HG03045 (cell line): ENCODE measurements around the gene AGPAT4.

Source experiments
- ATAC-seq: cut with Tn5 transposase; IDR thresholded peaks from one replicate; pipeline ENCODE4 v1.9.1; 2021; ENCODE audit warnings: mild to moderate bottlenecking, moderate library complexity; ENCODE audit not compliant: unreplicated experiment

Gene AGPAT4

DNA sequence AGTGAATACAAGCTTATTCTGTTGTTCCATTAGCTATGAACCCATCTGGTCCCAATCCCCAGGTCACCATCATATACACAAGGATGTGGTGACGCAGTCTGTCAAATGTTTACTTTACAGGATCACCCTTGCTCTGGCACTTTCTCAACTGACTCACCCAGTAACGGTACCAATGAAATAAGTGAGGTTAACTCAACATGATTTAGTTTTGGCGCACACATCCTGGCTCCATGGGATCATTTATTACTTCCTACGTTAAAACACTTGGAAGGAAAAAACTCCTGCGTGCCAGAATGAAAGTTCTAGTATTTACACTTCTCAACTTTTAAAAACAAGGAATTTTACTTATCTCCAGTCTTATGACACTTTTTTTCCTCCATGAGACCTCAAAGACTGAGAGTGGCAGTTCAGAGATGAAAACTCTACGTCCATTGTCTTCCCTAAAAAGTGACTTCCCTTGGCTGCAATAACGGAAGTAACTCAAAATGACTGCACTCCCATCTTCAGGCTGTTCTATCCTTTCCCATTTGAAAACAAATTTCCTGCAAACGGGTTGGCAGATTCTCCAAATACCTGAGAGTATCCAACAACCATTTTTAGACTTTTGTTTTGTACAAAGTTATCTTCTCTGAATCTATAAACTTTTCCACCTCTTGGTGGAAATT lies 15.9 kb downstream of the AGPAT4 start:
- no peak for ATAC-seq

GRCh38 chr6:161256407-161256806 lies 17.5 kb downstream of the AGPAT4 start:
- ATAC-seq = no peak

- no peak for ATAC-seq
These were observed 18.3 kb downstream of the AGPAT4 start for GRCh38 chr6:161255518-161255917.

GRCh38 chr6:161254464-161255253 lies 19.2 kb downstream of the AGPAT4 start:
- ATAC-seq = no peak

- no peak for ATAC-seq
These were observed 19.8 kb downstream of the AGPAT4 start for GRCh38 chr6:161254126-161254463.

GRCh38 chr6:161251345-161251744 lies 22.5 kb downstream of the AGPAT4 start:
- ATAC-seq = no peak

GRCh38 chr6:161249327-161249726 lies 24.5 kb downstream of the AGPAT4 start:
- ATAC-seq = no peak

- no peak for ATAC-seq
These were observed 27.1 kb downstream of the AGPAT4 start for GRCh38 chr6:161246725-161247124.

DNA sequence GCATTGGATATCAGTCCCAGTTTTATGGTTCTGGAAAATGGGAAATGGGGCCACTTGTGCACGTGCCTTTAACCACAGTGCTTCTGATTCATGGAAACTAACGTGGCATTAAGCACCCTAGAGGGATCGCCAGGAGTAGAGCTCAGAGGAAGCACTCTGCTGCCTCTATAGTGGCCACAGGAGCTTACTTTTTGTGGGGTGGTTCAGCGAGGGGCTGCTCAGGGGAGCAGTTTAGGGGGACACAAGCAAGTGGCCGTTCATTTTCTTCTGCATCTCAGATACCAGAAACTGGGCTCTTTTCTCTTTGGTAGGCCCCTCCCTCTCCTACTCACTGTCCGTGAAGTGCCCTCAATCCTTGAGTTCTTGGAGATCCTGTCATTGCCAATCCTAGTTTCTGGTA lies 28.5 kb downstream of the AGPAT4 start:
- no peak for ATAC-seq

DNA sequence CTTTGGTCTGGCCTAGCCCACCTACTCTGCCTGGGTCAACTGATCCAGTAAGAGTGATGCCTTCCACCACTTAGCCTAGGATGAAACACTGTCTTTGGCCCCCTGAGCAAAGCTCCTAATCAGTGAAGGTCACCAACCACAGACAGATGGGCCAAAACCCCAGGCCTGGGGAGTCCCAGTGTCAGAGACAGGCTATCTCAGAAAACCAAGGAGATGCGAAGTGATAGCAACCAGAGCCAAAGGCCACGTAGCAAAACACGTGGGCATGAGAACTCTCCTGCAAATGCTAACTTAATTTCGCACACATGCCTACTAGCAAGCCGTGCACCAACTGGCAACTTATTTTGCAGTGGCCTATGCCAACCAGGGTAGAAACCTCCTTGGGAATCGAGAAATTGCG lies 29.1 kb downstream of the AGPAT4 start:
- no peak for ATAC-seq

DNA sequence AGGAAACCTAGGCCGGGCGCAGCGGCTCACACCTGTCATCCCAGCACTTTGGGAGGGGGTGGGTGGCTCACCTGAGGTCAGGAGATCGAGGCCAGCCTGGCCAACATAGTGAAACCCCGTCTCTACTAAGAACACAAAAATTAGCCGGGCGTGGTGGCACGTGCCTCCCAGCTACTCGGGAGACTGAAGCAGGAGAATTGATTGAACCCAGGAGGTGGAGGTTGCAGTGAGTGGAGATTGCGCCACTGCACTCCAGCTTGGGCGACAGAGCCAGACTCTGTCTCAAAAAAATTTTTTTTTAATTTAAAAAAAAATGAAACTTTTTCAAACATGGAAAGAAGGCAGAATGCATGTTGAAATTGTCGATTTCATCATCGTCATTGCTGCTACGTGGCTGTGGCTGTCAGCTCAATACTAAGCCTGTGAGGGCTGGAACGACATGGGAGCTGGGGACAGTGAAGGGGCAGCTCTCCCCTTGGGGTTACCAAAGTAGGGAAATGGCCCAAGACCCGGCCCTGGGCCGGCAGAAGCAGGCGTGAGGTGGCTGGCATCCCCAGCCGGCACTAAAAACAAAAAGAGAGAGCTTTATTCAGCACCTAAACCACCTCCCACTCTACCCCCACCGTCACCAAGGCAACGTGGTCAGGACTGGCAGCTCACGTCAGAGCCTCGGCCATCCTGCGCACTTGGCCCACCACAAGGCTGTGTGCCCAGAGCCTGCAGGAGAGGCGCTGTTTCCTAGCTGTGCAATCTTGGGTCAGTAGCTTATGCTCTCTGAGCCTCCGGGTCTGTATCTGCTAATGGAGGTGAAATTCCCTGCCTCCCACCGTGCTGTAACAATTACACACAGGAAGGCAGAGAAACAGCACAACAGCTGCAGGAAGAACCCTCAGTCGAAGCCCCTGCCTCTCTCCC lies 30.8 kb downstream of the AGPAT4 start:
- no peak for ATAC-seq

DNA sequence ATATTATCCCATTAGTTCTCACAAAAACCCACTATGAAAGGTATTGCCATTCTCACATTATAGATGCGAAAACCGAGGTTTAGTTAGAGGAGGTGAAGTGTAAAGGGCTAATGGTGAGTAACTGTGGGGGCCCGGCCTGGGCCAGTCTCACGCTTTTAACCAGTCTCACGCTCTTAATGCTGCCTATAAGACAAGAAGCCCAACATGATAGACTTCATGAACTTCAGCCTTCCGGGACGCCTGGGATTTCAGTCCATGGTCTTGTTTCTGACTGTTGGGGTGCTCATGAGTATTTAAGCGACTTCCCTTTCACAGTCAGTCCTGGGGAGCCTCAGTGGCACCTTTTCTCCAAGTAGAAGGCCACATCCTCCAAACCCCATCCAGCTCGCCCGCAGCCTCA lies 31.7 kb downstream of the AGPAT4 start:
- no peak for ATAC-seq

DNA sequence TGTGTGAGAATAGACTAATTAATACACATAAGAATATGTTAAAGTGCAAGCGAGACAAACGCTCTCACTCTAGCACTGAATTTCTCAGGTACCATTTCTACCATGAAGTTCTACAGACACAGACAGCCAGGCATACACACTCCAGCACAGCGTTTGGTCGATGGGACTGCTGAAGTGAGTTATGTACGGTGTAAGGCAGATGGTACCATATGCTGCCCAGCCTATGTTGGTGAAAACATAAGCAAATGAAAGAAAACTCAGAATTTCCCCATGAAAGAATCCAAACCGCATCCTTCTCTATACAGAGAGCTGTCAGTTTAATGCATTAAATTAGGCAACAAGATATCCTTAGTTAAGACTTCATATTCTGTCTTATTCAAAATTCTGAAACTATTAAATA lies 34.9 kb downstream of the AGPAT4 start:
- ATAC-seq = no peak

DNA sequence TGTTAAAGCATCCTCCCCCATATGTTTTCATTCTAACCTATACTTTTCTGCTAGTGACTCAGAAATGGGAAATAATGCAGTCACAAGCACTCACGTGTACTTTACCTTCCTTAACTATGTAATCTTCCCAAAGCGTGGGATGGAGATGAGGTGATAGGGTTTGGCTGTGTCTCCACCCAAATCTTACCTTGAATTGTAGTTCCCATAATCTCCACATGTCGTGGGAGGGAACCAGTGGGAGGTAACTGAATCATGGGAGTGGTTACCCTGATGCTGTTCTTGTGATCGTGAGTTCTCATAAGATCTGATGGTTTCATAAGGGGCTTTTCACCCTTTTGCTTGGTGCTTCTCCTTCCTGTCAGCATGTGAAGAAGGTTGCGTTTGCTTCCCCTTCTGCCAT lies 35.4 kb downstream of the AGPAT4 start:
- no peak for ATAC-seq

- ATAC-seq = no peak
These were observed 35.8 kb downstream of the AGPAT4 start for GRCh38 chr6:161238081-161238480.

- ATAC-seq = no peak
These were observed 36.7 kb downstream of the AGPAT4 start for GRCh38 chr6:161237176-161237575.

- ATAC-seq = peak; percentile 66
These were observed 37.9 kb downstream of the AGPAT4 start for GRCh38 chr6:161235776-161236633.

DNA sequence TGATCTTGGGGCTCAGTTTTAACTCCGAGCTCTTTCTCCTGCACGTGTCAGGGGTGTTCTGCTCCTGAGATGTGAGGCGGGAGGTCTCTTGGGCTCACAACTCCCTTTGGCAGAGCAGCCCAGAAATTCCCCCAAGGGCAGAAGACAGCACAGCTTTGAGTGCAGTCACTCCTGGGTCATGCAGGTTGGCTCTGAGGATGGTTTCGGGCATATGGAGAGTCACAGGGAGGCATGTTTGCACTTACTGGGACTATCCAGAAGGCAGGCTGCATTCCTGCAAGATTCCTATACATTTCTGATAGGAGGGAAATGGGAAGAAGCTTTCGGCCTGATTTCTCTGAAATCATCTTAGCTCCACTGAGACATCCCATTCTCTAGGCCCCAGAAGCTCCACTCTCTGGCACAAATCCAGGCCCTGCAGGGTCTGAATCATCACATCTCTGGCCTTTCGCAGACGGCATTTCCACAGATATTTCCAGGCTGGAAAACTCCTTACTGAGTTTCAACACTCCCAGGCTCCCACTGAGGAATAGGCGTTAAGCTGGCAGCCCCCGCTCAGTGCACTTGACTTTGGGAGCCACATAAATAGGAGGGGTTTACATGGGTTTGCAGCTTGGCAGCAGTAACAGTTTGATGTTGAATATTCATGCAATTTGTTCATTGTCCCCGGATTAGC lies 39.7 kb downstream of the AGPAT4 start:
- ATAC-seq = no peak

GRCh38 chr6:161232467-161232866 lies 41.4 kb downstream of the AGPAT4 start:
- ATAC-seq = no peak

DNA sequence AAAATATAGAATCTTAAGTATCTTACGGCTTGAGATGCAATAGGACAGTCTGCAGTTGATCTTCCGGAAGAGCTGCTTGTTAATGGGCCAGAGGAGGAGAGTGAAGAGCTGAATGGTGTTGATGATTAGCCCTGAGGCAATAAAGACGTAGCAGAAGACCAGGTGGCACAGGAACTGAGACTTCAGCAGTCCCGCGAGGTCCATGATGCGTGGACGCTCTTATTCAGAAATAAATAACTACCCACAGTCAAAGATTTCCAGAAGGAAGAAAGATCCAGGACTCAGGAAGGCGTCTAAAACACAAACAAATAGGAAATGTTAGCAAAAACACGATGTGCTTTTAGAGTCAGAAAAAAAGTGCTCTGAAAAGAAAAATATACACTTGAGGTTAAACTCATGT lies 41.9 kb downstream of the AGPAT4 start:
- ATAC-seq = no peak
